Measurements from ENCODE around the gene LRSAM1.
A peak's percentile ranks its signal among the peaks of the same experiment; 100 is the strongest.

Gene LRSAM1

GRCh38 chr9:127519301-127520166 is 68.2 kb downstream of the LRSAM1 start:
- DNase-seq, result peak; percentile 97

- DNase-seq, result no peak
These were observed 69.9 kb downstream of the LRSAM1 start for GRCh38 chr9:127520941-127521918.

GRCh38 chr9:127521919-127522304 is 70.6 kb downstream of the LRSAM1 start:
- no peak for DNase-seq

GRCh38 chr9:127522727-127523126 is 71.4 kb downstream of the LRSAM1 start:
- DNase-seq, result no peak

GRCh38 chr9:127523312-127523851 is 72.1 kb downstream of the LRSAM1 start:
- peak; percentile 34 for DNase-seq

- DNase-seq, result no peak
These were observed 73.1 kb downstream of the LRSAM1 start for GRCh38 chr9:127524373-127524772.

- DNase-seq, result peak; percentile 70
These were observed 74.3 kb downstream of the LRSAM1 start for GRCh38 chr9:127525401-127526188.

- no peak for DNase-seq
These were observed 75.6 kb downstream of the LRSAM1 start for GRCh38 chr9:127526655-127527559.

GRCh38 chr9:127527560-127528268 is 76.4 kb downstream of the LRSAM1 start:
- DNase-seq, result no peak

GRCh38 chr9:127528422-127529251 is 77.3 kb downstream of the LRSAM1 start:
- DNase-seq, result no peak

GRCh38 chr9:127529671-127530070 is 78.4 kb downstream of the LRSAM1 start:
- no peak for DNase-seq

GRCh38 chr9:127530206-127530941 is 79.1 kb downstream of the LRSAM1 start:
- DNase-seq, result no peak

- no peak for DNase-seq
These were observed 80.4 kb downstream of the LRSAM1 start for GRCh38 chr9:127531676-127532075.

GRCh38 chr9:127534250-127534906 is 83.1 kb downstream of the LRSAM1 start:
- no peak for DNase-seq

GRCh38 chr9:127534931-127535330 is 83.6 kb downstream of the LRSAM1 start:
- DNase-seq, result no peak

GRCh38 chr9:127535396-127535795 is 84.1 kb downstream of the LRSAM1 start:
- no peak for DNase-seq

- DNase-seq, result no peak
These were observed 84.5 kb downstream of the LRSAM1 start for GRCh38 chr9:127535834-127536233.

GRCh38 chr9:127536499-127536898 is 85.2 kb downstream of the LRSAM1 start:
- no peak for DNase-seq

Data from suppressor macrophage treated with lipopolysaccharide for 4 hours (primary cell).